ENCODE measurements around the gene ILK. TPM values are rescaled to one million over a fixed set of nuclear protein-coding genes. Genes with fewer than 3 reads are reported as not detected.

The ILK gene
- total and polyA plus RNA-seq, 10 donors = 71.4 to 194 (median 126) TPM

DNA sequence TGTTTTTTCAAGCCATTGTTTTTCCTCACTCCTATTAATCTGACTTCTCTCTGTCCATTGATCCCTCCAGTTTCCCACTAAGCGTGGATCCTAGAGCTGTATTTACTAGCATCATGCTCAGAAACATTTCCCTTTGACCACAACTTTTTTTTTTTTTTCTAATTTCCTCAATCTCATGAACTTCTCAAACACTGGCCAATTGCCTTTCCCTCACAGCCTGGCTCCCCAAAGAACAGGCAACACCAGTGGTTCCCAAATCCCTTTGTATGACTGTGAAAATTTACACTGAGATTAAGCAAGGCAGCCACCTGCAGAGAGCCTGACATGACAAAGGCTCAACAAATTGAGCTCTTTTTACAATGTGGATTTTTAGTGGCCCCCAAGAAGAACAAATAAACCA lies 17.1 kb downstream of the ILK start:
- Histone ChIP-seq H3K27me3 (replicated peaks in 1 of 7) (no peaks in the 10 kb centered on the region), H3K4me3 (no peak overlapping the region), H3K27ac (peak overlapping the region in 2 of 8 donors; percentile 8 to 94), H3K4me1 (peaks cover 17 to 61% (median 36%) of the 10 kb centered on the region in 6 donors), H3K36me3 (peaks cover 0 to 48% (median 22%) of the 10 kb centered on the region in 6 donors), H3K9me3 (no peaks in the 10 kb centered on the region)
- intact Hi-C loops (cut with DNase I; ENCODE audit: low total_unique reads) = no loop called here
- DNase-seq = peak; percentile 33
- WGBS, 5 donors = 31 to 78% (median 70%) methylated on average over 1 of the region's 1 CpG
- TF ChIP-seq POLR2AphosphoS5 (IDR thresholded peaks at IDR 0.05) (no peak), POLR2A (IDR thresholded peaks at IDR 0.05) (no peak)

DNA sequence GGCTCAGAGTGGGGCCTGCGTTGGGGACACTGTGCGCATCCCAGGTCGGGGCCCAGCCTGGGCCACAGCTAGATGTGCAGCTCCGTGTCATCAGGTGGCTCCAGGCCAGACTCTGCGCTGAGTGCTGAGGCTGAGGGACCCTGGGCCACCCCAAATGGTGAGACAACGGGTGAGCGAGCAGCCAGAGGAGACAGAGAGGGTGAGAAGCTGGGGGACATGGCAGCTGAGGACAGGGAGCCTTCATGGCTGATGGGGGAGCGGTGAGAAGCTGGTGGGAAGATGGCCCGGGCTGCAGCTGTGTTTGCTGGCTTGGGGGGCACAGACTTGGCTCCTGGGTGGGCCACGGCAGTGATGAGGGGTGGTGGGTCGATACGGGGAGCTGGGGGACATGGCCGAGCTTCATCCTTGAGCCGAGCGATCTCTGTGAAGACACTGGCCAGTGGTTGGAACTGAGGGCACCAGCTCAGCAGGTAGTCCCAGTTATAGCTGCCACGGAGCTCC lies 18.2 kb downstream of the ILK start:
- H3K9me3 ChIP-seq = no peaks in the 10 kb centered on the region
- peak; percentile 77 for DNase-seq
- peaks cover 0 to 48% (median 11%) of the 10 kb centered on the region in 6 donors for H3K36me3 ChIP-seq
- TF ChIP-seq, protein P1, sequence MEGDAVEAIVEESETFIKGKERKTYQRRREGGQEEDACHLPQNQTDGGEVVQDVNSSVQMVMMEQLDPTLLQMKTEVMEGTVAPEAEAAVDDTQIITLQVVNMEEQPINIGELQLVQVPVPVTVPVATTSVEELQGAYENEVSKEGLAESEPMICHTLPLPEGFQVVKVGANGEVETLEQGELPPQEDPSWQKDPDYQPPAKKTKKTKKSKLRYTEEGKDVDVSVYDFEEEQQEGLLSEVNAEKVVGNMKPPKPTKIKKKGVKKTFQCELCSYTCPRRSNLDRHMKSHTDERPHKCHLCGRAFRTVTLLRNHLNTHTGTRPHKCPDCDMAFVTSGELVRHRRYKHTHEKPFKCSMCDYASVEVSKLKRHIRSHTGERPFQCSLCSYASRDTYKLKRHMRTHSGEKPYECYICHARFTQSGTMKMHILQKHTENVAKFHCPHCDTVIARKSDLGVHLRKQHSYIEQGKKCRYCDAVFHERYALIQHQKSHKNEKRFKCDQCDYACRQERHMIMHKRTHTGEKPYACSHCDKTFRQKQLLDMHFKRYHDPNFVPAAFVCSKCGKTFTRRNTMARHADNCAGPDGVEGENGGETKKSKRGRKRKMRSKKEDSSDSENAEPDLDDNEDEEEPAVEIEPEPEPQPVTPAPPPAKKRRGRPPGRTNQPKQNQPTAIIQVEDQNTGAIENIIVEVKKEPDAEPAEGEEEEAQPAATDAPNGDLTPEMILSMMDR (IDR thresholded peaks at IDR 0.05 in 8 of 11, conservative IDR thresholded peaks at IDR 0.05 in 3 of 11) = no peak
- no peak for TF ChIP-seq POLR2A (IDR thresholded peaks at IDR 0.05)
- TF ChIP-seq POLR2AphosphoS5 (IDR thresholded peaks at IDR 0.05) = no peak
- intact Hi-C loops (cut with DNase I; ENCODE audit: low total_unique reads) = no loop called here
- 91 to 93% (median 91%) methylated on average over 16 of the region's 16 CpGs for WGBS, 5 donors
- no peak overlapping the region for H3K4me3 ChIP-seq
- no peaks in the 10 kb centered on the region for H3K27me3 ChIP-seq (replicated peaks in 1 of 7)
- peaks cover 18 to 61% (median 37%) of the 10 kb centered on the region in 6 donors for H3K4me1 ChIP-seq
- no peak overlapping the region for H3K27ac ChIP-seq

DNA sequence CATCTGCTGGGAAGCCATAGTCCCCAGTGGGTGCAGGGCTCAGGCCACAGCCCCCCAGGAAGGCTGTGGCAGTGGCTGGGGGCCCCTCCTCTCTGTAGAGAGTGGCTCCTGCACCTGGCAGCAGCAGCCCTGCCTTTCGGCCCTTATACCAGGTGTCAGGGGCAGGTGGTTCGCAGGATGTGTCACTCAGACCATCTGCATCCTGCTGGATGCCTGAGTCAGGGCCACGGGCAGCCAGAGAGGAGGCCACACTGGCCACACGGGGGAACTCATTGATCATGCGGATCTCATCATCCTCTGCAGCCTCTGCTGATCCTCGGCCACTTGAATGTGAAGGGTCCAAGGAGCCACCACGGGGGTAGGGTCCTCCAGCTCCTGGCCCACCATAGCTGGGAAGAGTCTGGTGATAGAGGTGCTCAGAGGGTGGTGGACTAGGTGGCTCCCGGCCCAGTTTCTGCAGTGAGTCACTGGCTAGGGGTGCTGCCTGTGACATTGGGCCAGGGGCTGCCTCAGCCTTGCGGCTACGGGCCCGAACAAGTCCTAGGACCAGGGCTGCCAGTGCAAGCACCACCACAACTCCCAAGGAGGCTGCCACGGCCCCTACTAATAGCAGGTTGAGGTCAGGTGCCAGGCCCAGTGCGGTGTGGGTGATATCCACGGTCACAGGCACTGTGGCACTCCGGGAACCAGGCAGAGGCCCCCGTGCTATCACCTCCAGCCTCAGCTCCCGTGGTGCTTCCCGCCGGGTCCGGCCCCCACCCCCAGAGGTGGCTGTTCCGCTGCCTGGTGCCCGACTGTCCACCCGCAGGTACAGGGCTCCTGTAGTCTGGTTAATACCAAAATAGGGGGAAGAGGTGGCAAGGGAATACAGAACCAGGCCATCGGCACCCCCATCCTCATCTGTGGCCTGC lies 18.9 kb downstream of the ILK start:
- intact Hi-C loops (cut with DNase I; ENCODE audit: low total_unique reads) = no loop called here
- TF ChIP-seq, protein P1 (IDR thresholded peaks at IDR 0.05 in 8 of 11, conservative IDR thresholded peaks at IDR 0.05 in 3 of 11) = no peak
- TF ChIP-seq POLR2A (IDR thresholded peaks at IDR 0.05) (no peak), POLR2AphosphoS5 (IDR thresholded peaks at IDR 0.05) (peak in 2 of 3 donors; percentile 20 to 62)
- peak; percentile 75 for DNase-seq
- no peaks in the 10 kb centered on the region for H3K9me3 ChIP-seq
- H3K4me3 ChIP-seq = no peak overlapping the region
- WGBS, 5 donors = 76 to 90% (median 86%) methylated on average over 6 to 24 of the region's 24 CpGs
- H3K27me3 ChIP-seq (replicated peaks in 1 of 7) = no peaks in the 10 kb centered on the region
- no peak overlapping the region for H3K27ac ChIP-seq
- peaks cover 17 to 61% (median 37%) of the 10 kb centered on the region in 6 donors for H3K4me1 ChIP-seq
- H3K36me3 ChIP-seq = peaks cover 0 to 47% (median 9%) of the 10 kb centered on the region in 6 donors

DNA sequence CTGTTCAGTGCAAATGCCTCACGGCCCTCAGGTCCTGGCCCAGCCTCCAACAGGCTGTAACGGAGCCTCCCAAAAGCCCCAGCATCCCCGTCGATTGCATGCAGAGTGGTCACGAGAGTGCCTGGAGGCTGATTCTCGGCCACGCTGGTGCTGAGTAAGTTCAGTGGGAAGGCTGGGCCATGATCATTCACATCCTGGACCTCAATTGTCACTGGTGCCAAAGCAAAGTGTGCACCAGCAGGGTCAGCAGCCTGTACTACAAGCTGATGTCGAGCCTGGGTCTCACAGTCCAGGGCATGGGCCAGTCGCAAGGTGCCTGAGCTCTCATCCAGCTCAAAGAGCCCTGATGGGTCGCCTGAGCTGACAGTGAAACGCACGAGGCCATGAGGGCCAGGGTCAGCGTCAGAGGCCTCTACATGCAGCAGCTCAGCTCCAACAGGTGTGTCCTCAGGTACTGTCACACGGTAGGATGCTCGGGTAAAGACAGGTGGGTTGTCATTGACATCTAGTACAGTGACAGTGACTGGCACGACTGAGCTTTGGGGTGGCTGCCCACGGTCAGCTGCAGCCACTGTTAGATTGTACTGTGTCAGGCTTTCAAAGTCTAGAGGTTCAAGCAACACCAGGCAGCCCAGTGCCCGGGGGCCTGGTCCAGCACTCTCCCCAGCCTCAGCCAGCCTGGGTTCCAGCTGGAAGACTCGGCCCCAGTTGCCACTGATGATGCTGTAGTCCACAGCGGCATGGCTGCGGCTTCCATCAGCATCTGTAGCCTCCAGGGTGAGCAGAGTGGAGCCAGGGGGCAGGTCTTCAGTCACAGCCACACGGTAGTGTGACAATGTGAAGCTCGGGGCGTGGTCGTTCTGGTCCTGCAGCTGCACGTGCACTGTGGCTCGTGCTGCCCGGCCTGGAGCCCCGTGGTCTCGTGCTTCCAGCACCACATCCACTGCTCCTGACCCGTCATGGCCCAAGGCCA lies 20.1 kb downstream of the ILK start:
- Histone ChIP-seq H3K9me3 (no peaks in the 10 kb centered on the region), H3K27me3 (replicated peaks in 1 of 7) (no peaks in the 10 kb centered on the region), H3K4me3 (no peak overlapping the region), H3K27ac (no peak overlapping the region), H3K4me1 (peaks cover 18 to 59% (median 34%) of the 10 kb centered on the region in 6 donors), H3K36me3 (peaks cover 0 to 50% (median 10%) of the 10 kb centered on the region in 6 donors)
- TF ChIP-seq, protein P1 (IDR thresholded peaks at IDR 0.05 in 8 of 11, conservative IDR thresholded peaks at IDR 0.05 in 3 of 11) = no peak
- TF ChIP-seq POLR2AphosphoS5 (IDR thresholded peaks at IDR 0.05) = peak in 1 of 3 donors; percentile 18
- intact Hi-C loops (cut with DNase I; ENCODE audit: low total_unique reads) = no loop called here
- 80 to 91% (median 89%) methylated on average over 16 to 31 of the region's 31 CpGs for WGBS, 5 donors
- peak; percentile 74 for DNase-seq
